ENCODE results near the gene ATP9B.

- TF ChIP-seq, protein P1, sequence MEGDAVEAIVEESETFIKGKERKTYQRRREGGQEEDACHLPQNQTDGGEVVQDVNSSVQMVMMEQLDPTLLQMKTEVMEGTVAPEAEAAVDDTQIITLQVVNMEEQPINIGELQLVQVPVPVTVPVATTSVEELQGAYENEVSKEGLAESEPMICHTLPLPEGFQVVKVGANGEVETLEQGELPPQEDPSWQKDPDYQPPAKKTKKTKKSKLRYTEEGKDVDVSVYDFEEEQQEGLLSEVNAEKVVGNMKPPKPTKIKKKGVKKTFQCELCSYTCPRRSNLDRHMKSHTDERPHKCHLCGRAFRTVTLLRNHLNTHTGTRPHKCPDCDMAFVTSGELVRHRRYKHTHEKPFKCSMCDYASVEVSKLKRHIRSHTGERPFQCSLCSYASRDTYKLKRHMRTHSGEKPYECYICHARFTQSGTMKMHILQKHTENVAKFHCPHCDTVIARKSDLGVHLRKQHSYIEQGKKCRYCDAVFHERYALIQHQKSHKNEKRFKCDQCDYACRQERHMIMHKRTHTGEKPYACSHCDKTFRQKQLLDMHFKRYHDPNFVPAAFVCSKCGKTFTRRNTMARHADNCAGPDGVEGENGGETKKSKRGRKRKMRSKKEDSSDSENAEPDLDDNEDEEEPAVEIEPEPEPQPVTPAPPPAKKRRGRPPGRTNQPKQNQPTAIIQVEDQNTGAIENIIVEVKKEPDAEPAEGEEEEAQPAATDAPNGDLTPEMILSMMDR (IDR thresholded peaks at IDR 0.05; ENCODE audit: low read depth, low read length) = no peak
- TF ChIP-seq EZH2phosphoT487 (IDR thresholded peaks at IDR 0.05; ENCODE audit: low read depth) = no peak
These were observed 245.7 kb downstream of the ATP9B start for GRCh38 chr18:79314838-79315388.
